ENCODE measurements around the gene UBA3. TPM values are rescaled to one million over a fixed set of nuclear protein-coding genes. Genes with fewer than 3 reads are reported as not detected.

Gene UBA3
- total RNA-seq, 4 donors from 2014 or later, result 22.6 to 80.7 (median 50.8) TPM

DNA sequence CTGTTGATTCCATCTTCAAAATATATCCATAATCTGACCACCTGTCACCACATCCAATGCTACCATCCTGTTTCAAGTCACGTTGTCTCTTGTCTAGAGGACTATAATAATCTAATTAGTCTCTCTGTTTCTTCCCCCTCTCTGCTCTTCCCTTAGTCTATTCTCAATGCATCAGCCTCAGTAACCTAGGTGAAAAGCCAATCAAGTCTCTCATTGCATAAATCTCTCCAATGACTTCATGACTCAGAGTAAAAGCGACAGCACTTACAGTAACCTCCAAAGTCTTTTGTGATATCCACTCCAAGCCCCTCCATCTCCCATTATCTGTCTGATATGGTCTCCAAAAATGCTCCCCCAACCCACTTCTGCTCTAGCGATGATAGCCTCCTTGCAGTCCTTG, 7.2 kb downstream of the UBA3 start:
- Histone ChIP-seq H3K4me3 (no peak overlapping the region), H3K36me3 (peaks cover 0 to 59% (median 0%) of the 10 kb centered on the region in 3 donors), H3K4me1 (peaks cover 0 to 15% (median 2%) of the 10 kb centered on the region in 4 donors), H3K9me3 (no peaks in the 10 kb centered on the region), H3K27ac (no peak overlapping the region), H3K27me3 (no peaks in the 10 kb centered on the region)
- DNase-seq (ENCODE audit: low spot score in 2 of 2), result no peak
- TF ChIP-seq POLR2A (IDR thresholded peaks at IDR 0.05) (no peak), EP300 (IDR thresholded peaks at IDR 0.05) (no peak)
- TF ChIP-seq, protein P1, sequence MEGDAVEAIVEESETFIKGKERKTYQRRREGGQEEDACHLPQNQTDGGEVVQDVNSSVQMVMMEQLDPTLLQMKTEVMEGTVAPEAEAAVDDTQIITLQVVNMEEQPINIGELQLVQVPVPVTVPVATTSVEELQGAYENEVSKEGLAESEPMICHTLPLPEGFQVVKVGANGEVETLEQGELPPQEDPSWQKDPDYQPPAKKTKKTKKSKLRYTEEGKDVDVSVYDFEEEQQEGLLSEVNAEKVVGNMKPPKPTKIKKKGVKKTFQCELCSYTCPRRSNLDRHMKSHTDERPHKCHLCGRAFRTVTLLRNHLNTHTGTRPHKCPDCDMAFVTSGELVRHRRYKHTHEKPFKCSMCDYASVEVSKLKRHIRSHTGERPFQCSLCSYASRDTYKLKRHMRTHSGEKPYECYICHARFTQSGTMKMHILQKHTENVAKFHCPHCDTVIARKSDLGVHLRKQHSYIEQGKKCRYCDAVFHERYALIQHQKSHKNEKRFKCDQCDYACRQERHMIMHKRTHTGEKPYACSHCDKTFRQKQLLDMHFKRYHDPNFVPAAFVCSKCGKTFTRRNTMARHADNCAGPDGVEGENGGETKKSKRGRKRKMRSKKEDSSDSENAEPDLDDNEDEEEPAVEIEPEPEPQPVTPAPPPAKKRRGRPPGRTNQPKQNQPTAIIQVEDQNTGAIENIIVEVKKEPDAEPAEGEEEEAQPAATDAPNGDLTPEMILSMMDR (IDR thresholded peaks at IDR 0.05), result no peak
- 94 to 95% methylated on average over 3 of the region's 3 CpGs for WGBS, 2 donors

DNA sequence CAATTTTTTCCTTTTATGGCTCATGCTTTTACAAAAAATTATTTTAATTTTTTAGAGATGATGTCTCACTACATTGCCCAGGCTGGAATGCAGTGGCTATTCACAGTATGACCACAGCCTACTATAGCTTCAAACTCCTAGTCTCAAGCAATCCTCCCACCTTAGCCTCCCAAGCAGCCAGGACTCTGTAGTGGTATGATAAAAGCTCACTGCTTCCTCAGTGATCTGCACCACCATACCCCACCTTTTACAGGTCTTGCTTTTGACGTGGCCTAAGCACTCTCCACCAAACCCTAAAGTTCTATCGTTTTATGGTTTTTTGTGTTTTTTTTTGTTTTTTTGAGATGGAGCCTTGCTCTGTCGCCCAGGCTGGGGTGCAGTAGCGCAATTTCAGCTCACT, 14.0 kb downstream of the UBA3 start:
- TF ChIP-seq EP300 (IDR thresholded peaks at IDR 0.05), result no peak
- TF ChIP-seq POLR2A (IDR thresholded peaks at IDR 0.05), result no peak
- TF ChIP-seq, protein P1 (IDR thresholded peaks at IDR 0.05), result no peak
- WGBS, 2 donors, result 63 to 67% methylated on average over 4 of the region's 4 CpGs
- no peaks in the 10 kb centered on the region for H3K27me3 ChIP-seq
- DNase-seq (ENCODE audit: low spot score in 2 of 2), result no peak
- H3K4me1 ChIP-seq, result no peaks in the 10 kb centered on the region
- no peak overlapping the region for H3K4me3 ChIP-seq
- no peak overlapping the region for H3K27ac ChIP-seq
- peaks cover 3 to 60% (median 17%) of the 10 kb centered on the region in 3 donors for H3K36me3 ChIP-seq
- H3K9me3 ChIP-seq, result no peaks in the 10 kb centered on the region

DNA sequence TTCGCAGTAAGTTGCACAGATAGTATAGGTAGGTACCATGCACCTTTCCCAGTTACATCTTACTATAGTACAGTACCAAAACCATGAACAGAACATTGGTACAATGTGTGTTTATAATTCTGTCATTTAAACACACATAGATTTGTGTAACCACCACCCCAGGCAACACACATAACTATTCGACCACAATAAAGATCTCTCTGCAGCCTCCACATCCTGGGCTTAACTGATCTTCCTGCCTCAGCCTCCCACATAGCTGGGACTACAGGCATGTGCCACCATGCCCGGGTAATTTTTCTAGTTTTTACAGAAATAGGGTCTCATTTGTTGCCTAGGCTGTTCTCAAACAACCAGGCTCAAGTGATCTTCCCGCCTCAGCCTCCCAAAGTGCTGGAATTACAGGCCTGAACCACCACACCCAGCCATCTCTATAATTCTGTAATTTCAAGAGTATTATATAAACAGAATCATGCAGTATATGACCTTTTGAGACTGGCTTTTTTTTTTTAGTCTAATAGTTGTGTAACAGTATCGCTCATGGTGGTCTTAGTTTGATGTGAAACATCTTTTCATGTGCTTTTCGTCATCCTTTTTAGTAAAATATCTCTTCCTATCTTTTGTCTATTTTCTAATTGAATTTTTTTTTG, 14.7 kb downstream of the UBA3 start:
- WGBS, 2 donors, result 88 to 96% methylated on average over 6 of the region's 6 CpGs
- Histone ChIP-seq H3K27me3 (no peaks in the 10 kb centered on the region), H3K27ac (no peak overlapping the region), H3K9me3 (no peaks in the 10 kb centered on the region), H3K4me3 (no peak overlapping the region), H3K36me3 (peaks cover 6 to 60% (median 22%) of the 10 kb centered on the region in 3 donors), H3K4me1 (no peaks in the 10 kb centered on the region)
- no peak for DNase-seq (ENCODE audit: low spot score in 2 of 2)
- TF ChIP-seq, protein P1 (IDR thresholded peaks at IDR 0.05), result no peak
- no peak for TF ChIP-seq EP300 (IDR thresholded peaks at IDR 0.05)
- TF ChIP-seq POLR2A (IDR thresholded peaks at IDR 0.05), result no peak

DNA sequence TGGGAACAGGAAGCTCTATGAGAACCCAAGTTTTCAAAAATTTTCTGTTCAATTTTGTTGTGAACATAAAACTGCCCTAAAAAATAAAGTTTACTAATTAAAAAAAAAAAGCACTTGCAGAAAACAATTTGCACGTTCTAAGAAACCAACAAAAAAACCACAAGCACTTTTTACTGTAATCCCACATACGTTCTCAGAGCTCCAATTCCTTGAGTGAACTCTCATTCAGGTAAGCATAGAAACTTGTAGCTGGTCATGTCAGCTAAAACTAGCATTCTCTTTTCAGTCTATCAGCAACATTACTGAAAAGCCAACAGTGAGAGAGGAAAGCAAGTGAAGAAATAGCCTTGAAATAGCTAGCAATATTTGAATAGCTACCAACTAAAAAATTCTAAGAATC, 16.5 kb downstream of the UBA3 start:
- Histone ChIP-seq H3K9me3 (no peaks in the 10 kb centered on the region), H3K27me3 (no peaks in the 10 kb centered on the region), H3K27ac (no peak overlapping the region), H3K36me3 (peaks cover 6 to 65% (median 22%) of the 10 kb centered on the region in 3 donors), H3K4me3 (no peak overlapping the region), H3K4me1 (no peaks in the 10 kb centered on the region)
- DNase-seq (ENCODE audit: low spot score in 2 of 2), result no peak
- TF ChIP-seq EP300 (IDR thresholded peaks at IDR 0.05) (no peak), POLR2A (IDR thresholded peaks at IDR 0.05) (no peak)
- TF ChIP-seq, protein P1 (IDR thresholded peaks at IDR 0.05), result no peak
- 78 to 81% methylated on average over 2 of the region's 2 CpGs for WGBS, 2 donors

DNA sequence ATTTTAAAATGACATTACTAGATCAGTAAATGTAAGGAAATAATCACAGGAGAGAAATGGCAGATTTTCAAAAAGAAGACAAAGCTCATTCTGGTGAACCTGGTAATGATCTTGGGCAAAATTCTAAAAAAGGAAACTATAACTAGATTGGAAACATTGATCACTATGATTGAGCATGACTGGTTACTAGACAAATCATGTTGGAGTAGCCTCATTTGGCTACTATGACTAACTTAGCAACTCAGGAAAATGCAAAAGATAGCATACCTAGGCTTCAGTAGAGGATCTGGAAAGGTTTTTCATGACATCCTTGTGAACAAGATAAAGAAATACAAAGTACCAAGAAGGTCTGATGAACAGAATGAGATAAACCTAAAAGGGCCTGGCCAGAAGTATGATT, 20.5 kb downstream of the UBA3 start:
- no peak for TF ChIP-seq POLR2A (IDR thresholded peaks at IDR 0.05)
- TF ChIP-seq, protein P1 (IDR thresholded peaks at IDR 0.05), result no peak
- no peak for TF ChIP-seq EP300 (IDR thresholded peaks at IDR 0.05)
- DNase-seq (ENCODE audit: low spot score in 2 of 2), result no peak
- no peak overlapping the region for H3K27ac ChIP-seq
- no peaks in the 10 kb centered on the region for H3K9me3 ChIP-seq
- H3K36me3 ChIP-seq, result peaks cover 6 to 88% (median 22%) of the 10 kb centered on the region in 3 donors
- no peak overlapping the region for H3K4me3 ChIP-seq
- peaks cover 0 to 4% (median 0%) of the 10 kb centered on the region in 4 donors for H3K4me1 ChIP-seq
- no peaks in the 10 kb centered on the region for H3K27me3 ChIP-seq
